ENCODE measurements around the gene OR5C1. TPM values are rescaled to one million over a fixed set of nuclear protein-coding genes. Genes with fewer than 3 reads are reported as not detected.
"Not testable (repeated sequence)": the region's sequence is repeated elsewhere in the genome, so short reads cannot be mapped to it uniquely, and the experiment has no call there.

Gene OR5C1
- polyA plus RNA-seq, 1 donor, result not detected

- Histone ChIP-seq H3K27me3 (ENCODE audit: control insufficient read depth, insufficient read depth, low read length) (no peaks in the 10 kb centered on the region), H3K27ac (ENCODE audit: low read length) (no peak overlapping the region), H3K4me3 (ENCODE audit: low read length) (no peak overlapping the region), H3K9me3 (ENCODE audit: control insufficient read depth, low read depth, low read length) (no peaks in the 10 kb centered on the region), H3K4me1 (ENCODE audit: control insufficient read depth, insufficient read depth, low read length) (no peaks in the 10 kb centered on the region), H3K36me3 (ENCODE audit: control insufficient read depth, insufficient read depth, low read length) (no peaks in the 10 kb centered on the region)
- no peak for DNase-seq
- 60% methylated on average over 2 of the region's 28 CpGs for WGBS (ENCODE audit: insufficient coverage, low lambda C conversion rate)
Measured at GRCh38 chr9:122789256-122790046, 718 bp downstream of the OR5C1 start.

- no peaks in the 10 kb centered on the region for H3K27me3 ChIP-seq (ENCODE audit: control insufficient read depth, insufficient read depth, low read length)
- H3K9me3 ChIP-seq (ENCODE audit: control insufficient read depth, low read depth, low read length), result no peaks in the 10 kb centered on the region
- WGBS (ENCODE audit: insufficient coverage, low lambda C conversion rate), result no CpG with 5 or more reads among the region's 5 CpGs
- no peak overlapping the region for H3K4me3 ChIP-seq (ENCODE audit: low read length)
- no peaks in the 10 kb centered on the region for H3K36me3 ChIP-seq (ENCODE audit: control insufficient read depth, insufficient read depth, low read length)
- no peaks in the 10 kb centered on the region for H3K4me1 ChIP-seq (ENCODE audit: control insufficient read depth, insufficient read depth, low read length)
- no peak overlapping the region for H3K27ac ChIP-seq (ENCODE audit: low read length)
- DNase-seq, result no peak
Measured at GRCh38 chr9:122791872-122792669, 3.3 kb downstream of the OR5C1 start.

- DNase-seq, result no peak
- no CpG with 5 or more reads among the region's 6 CpGs for WGBS (ENCODE audit: insufficient coverage, low lambda C conversion rate)
- H3K9me3 ChIP-seq (ENCODE audit: control insufficient read depth, low read depth, low read length), result no peaks in the 10 kb centered on the region
- H3K27me3 ChIP-seq (ENCODE audit: control insufficient read depth, insufficient read depth, low read length), result no peaks in the 10 kb centered on the region
- H3K36me3 ChIP-seq (ENCODE audit: control insufficient read depth, insufficient read depth, low read length), result no peaks in the 10 kb centered on the region
- H3K4me1 ChIP-seq (ENCODE audit: control insufficient read depth, insufficient read depth, low read length), result no peaks in the 10 kb centered on the region
- H3K4me3 ChIP-seq (ENCODE audit: low read length), result no peak overlapping the region
- no peak overlapping the region for H3K27ac ChIP-seq (ENCODE audit: low read length)
Measured at GRCh38 chr9:122797316-122798063, 8.8 kb downstream of the OR5C1 start.

GRCh38 chr9:122800066-122801060 lies 11.6 kb downstream of the OR5C1 start, which contains the start of gene OR1K1:
Gene OR1K1 (plus strand): TSS chr9:122800123. CDS start chr9:122800123, 0 bp downstream.
- WGBS (ENCODE audit: insufficient coverage, low lambda C conversion rate), result 100% methylated on average over 1 of the region's 30 CpGs
- Histone ChIP-seq H3K9me3 (ENCODE audit: control insufficient read depth, low read depth, low read length) (no peaks in the 10 kb centered on the region), H3K36me3 (ENCODE audit: control insufficient read depth, insufficient read depth, low read length) (no peaks in the 10 kb centered on the region), H3K27ac (ENCODE audit: low read length) (no peak within 1 kb of the TSS), H3K27me3 (ENCODE audit: control insufficient read depth, insufficient read depth, low read length) (no peaks in the 10 kb centered on the region), H3K4me1 (ENCODE audit: control insufficient read depth, insufficient read depth, low read length) (no peaks in the 10 kb centered on the region), H3K4me3 (ENCODE audit: low read length) (no peak within 1 kb of the TSS)
- DNase-seq, result no peak

- DNase-seq, result no peak
- WGBS (ENCODE audit: insufficient coverage, low lambda C conversion rate), result no CpG with 5 or more reads among the region's 4 CpGs
- Histone ChIP-seq H3K4me1 (ENCODE audit: control insufficient read depth, insufficient read depth, low read length) (peaks cover 5% of the 10 kb centered on the region), H3K27me3 (ENCODE audit: control insufficient read depth, insufficient read depth, low read length) (no peaks in the 10 kb centered on the region), H3K27ac (ENCODE audit: low read length) (no peak overlapping the region), H3K36me3 (ENCODE audit: control insufficient read depth, insufficient read depth, low read length) (no peaks in the 10 kb centered on the region), H3K4me3 (ENCODE audit: low read length) (no peak overlapping the region), H3K9me3 (ENCODE audit: control insufficient read depth, low read depth, low read length) (no peaks in the 10 kb centered on the region)
Measured at GRCh38 chr9:122806661-122807060, 17.9 kb downstream of the OR5C1 start.

GRCh38 chr9:122807271-122807900 lies 18.7 kb downstream of the OR5C1 start:
- Histone ChIP-seq H3K27me3 (ENCODE audit: control insufficient read depth, insufficient read depth, low read length) (no peaks in the 10 kb centered on the region), H3K9me3 (ENCODE audit: control insufficient read depth, low read depth, low read length) (no peaks in the 10 kb centered on the region), H3K4me3 (ENCODE audit: low read length) (no peak overlapping the region), H3K36me3 (ENCODE audit: control insufficient read depth, insufficient read depth, low read length) (no peaks in the 10 kb centered on the region), H3K27ac (ENCODE audit: low read length) (no peak overlapping the region), H3K4me1 (ENCODE audit: control insufficient read depth, insufficient read depth, low read length) (peaks cover 5% of the 10 kb centered on the region)
- no CpG with 5 or more reads among the region's 1 CpG for WGBS (ENCODE audit: insufficient coverage, low lambda C conversion rate)
- no peak for DNase-seq

GRCh38 chr9:122808141-122808540 lies 19.4 kb downstream of the OR5C1 start:
- no peak overlapping the region for H3K27ac ChIP-seq (ENCODE audit: low read length)
- no peaks in the 10 kb centered on the region for H3K9me3 ChIP-seq (ENCODE audit: control insufficient read depth, low read depth, low read length)
- no peak overlapping the region for H3K4me3 ChIP-seq (ENCODE audit: low read length)
- no peak for DNase-seq
- no peaks in the 10 kb centered on the region for H3K36me3 ChIP-seq (ENCODE audit: control insufficient read depth, insufficient read depth, low read length)
- H3K27me3 ChIP-seq (ENCODE audit: control insufficient read depth, insufficient read depth, low read length), result no peaks in the 10 kb centered on the region
- WGBS (ENCODE audit: insufficient coverage, low lambda C conversion rate), result no CpG with 5 or more reads among the region's 3 CpGs
- peaks cover 5% of the 10 kb centered on the region for H3K4me1 ChIP-seq (ENCODE audit: control insufficient read depth, insufficient read depth, low read length)

GRCh38 chr9:122809261-122809660 lies 20.5 kb downstream of the OR5C1 start:
- H3K27me3 ChIP-seq (ENCODE audit: control insufficient read depth, insufficient read depth, low read length); H3K9me3 ChIP-seq (ENCODE audit: control insufficient read depth, low read depth, low read length); H3K4me1 ChIP-seq (ENCODE audit: control insufficient read depth, insufficient read depth, low read length); H3K27ac ChIP-seq (ENCODE audit: low read length); H3K36me3 ChIP-seq (ENCODE audit: control insufficient read depth, insufficient read depth, low read length); H3K4me3 ChIP-seq (ENCODE audit: low read length): not testable (repeated sequence)
- peak in 1 of 2 donors; percentile 45 for DNase-seq
- 38% methylated on average over 4 of the region's 7 CpGs for WGBS (ENCODE audit: insufficient coverage, low lambda C conversion rate)

GRCh38 chr9:122810306-122810946 lies 21.7 kb downstream of the OR5C1 start:
- Histone ChIP-seq H3K4me1 (ENCODE audit: control insufficient read depth, insufficient read depth, low read length) (peaks cover 5% of the 10 kb centered on the region), H3K27ac (ENCODE audit: low read length) (no peak overlapping the region), H3K36me3 (ENCODE audit: control insufficient read depth, insufficient read depth, low read length) (no peaks in the 10 kb centered on the region), H3K9me3 (ENCODE audit: control insufficient read depth, low read depth, low read length) (no peaks in the 10 kb centered on the region), H3K4me3 (ENCODE audit: low read length) (no peak overlapping the region), H3K27me3 (ENCODE audit: control insufficient read depth, insufficient read depth, low read length) (no peaks in the 10 kb centered on the region)
- 0% methylated on average over 1 of the region's 8 CpGs for WGBS (ENCODE audit: insufficient coverage, low lambda C conversion rate)
- peak; percentile 48 to 69 for DNase-seq

All from large intestine (tissue), 3 donors.